Measurements from ENCODE around the gene OTOP2. TPM values are rescaled to one million over a fixed set of nuclear protein-coding genes. Genes with fewer than 3 reads are reported as not detected.
A peak's percentile ranks its signal among the peaks of the same experiment; 100 is the strongest.

OTOP2 gene
- total RNA-seq, 1 experiment from 2014 or later: 0.11 TPM

GRCh38 chr17:74901353-74902135, 22.5 kb upstream of the OTOP2 start:
- Histone ChIP-seq H3K9ac (ENCODE audit: extremely low read depth, insufficient read length, low read length) (no peak overlapping the region), H3K23ac (ENCODE audit: insufficient read length, low read depth, low read length) (no peak overlapping the region), H3K4ac (ENCODE audit: low read depth, low read length) (no peak overlapping the region), H2BK5ac (ENCODE audit: insufficient read length, low read length) (no peak overlapping the region), H2BK12ac (ENCODE audit: insufficient read length, low read depth, low read length) (no peak overlapping the region), H2AFZ (ENCODE audit: low read length) (no peak overlapping the region), H3K27me3 (ENCODE audit: insufficient read depth, low read length) (no peaks in the 10 kb centered on the region; the same call in 1 of the 2 replicates), H4K91ac (ENCODE audit: insufficient read length, low read depth, low read length) (no peak overlapping the region), H3T11ph (ENCODE audit: low read length) (no peak overlapping the region), H3K4me2 (ENCODE audit: insufficient read depth, insufficient read length, low read length) (no peak overlapping the region), H3K56ac (ENCODE audit: insufficient read length, low read depth, low read length) (no peak overlapping the region), H3K9me3 (ENCODE audit: control insufficient read depth, low read depth, low read length) (no peaks in the 10 kb centered on the region), H3K79me1 (ENCODE audit: insufficient read depth, low read depth, low read length, poor library complexity, severe bottlenecking) (no peaks in the 10 kb centered on the region), H3K23me2 (ENCODE audit: insufficient read length, low read depth, low read length, poor library complexity, severe bottlenecking) (no peaks in the 10 kb centered on the region), H3K14ac (ENCODE audit: insufficient read depth, low read length) (no peak overlapping the region), H2AK5ac (ENCODE audit: insufficient read length, low read length) (no peak overlapping the region), H3K27ac (ENCODE audit: insufficient read length, low read depth, low read length) (no peak overlapping the region), H3K18ac (ENCODE audit: insufficient read length, low read depth, low read length) (no peak overlapping the region), H2BK15ac (ENCODE audit: low read depth, low read length) (no peak overlapping the region), H2BK120ac (ENCODE audit: low read depth, low read length, poor library complexity, severe bottlenecking) (no peak overlapping the region), H3K79me2 (ENCODE audit: insufficient read depth, low read length) (no peaks in the 10 kb centered on the region), H4K5ac (ENCODE audit: insufficient read length, low read depth, low read length) (no peak overlapping the region), H2BK20ac (ENCODE audit: low read depth, low read length, poor library complexity, severe bottlenecking) (no peak overlapping the region), H4K8ac (replicated peaks; ENCODE audit: insufficient read length, low read depth, low read length) (no peak overlapping the region), H3K4me1 (ENCODE audit: insufficient read depth, low read length) (peaks cover 3% of the 10 kb centered on the region), H4K20me1 (ENCODE audit: control insufficient read depth, insufficient read depth, insufficient read length) (no peaks in the 10 kb centered on the region)
- H3K27me3 Mint-ChIP-seq (ENCODE audit: low read depth): peaks cover 56% of the 10 kb centered on the region
- peaks cover 0 to 1% of the 10 kb centered on the region in 2 experiments; a peak in 1 of 5 replicates for H3K9me3 Mint-ChIP-seq
- TF ChIP-seq CTCF (conservative IDR thresholded peaks at IDR 0.05): no peak
- H3K4me1 Mint-ChIP-seq: peaks cover 10 to 21% of the 10 kb centered on the region in 2 experiments
- DNase-seq: no peak
- peaks cover 0 to 2% (median 0%) of the 10 kb centered on the region in 3 experiments; a peak in 3 of 7 replicates for H3K36me3 Mint-ChIP-seq (ENCODE audit: insufficient read depth in 1 of 3, low read depth in 3 of 3)
- H3K27ac Mint-ChIP-seq: peak overlapping the region in 1 of 3 experiments; percentile 90; a peak in 1 of 7 replicates
- no CpG with 5 or more reads among the region's 14 CpGs for WGBS (ENCODE audit: extremely low coverage, insufficient read length, low lambda C conversion rate)
- H3K4me3 Mint-ChIP-seq: no peak overlapping the region; a peak in 1 of 5 replicates

All from H9 (cell line).